AG04450 (cell line): ENCODE data around the gene TMEM196. TPM values are rescaled to one million over a fixed set of nuclear protein-coding genes. Genes with fewer than 3 reads are reported as not detected.

Experiments
- CTCF ChIA-PET: fragments of 300-600, 350-600 bp; formaldehyde crosslinking; extraction: SDS; loops from one replicate; lab custom pipeline; 2022; ENCODE audit warnings: antibody characterized with exemption, inconsistent platforms; lab: Charles Lee
- POLR2A ChIA-PET: fragments of 350-600 bp; formaldehyde crosslinking; extraction: SDS; loops from one replicate; lab custom pipeline; 2021; ENCODE audit warnings: antibody characterized with exemption, inconsistent platforms; lab: Yijun Ruan, JAX
- DNase-seq: peaks from one replicate; pipeline ENCODE4 v3.0.0-alpha.2; 2011; ENCODE audit warnings: low read depth, low spot score
- H3K27ac ChIP-seq: one replicate; pipeline ENCODE4 v1.5.1; 2012; ENCODE audit warnings: low read depth, low read length, control low read depth
- H3K27me3 ChIP-seq: one replicate; pipeline ENCODE4 v1.6.0; 2012; ENCODE audit warnings: low read length; ENCODE audit not compliant: control insufficient read depth, insufficient read depth
- H3K4me3 ChIP-seq: 2 replicates; pipeline ENCODE4 v1.5.1; 2011; ENCODE audit warnings: mild to moderate bottlenecking, low read depth, low read length, control low read depth
- H3K9me3 ChIP-seq: 2 replicates; pipeline ENCODE4 v1.5.1; 2012; ENCODE audit warnings: low read length; ENCODE audit not compliant: control insufficient read depth, insufficient read depth
- polyA plus RNA-seq: library from polyadenylated mRNA; depleted of rRNA; stranded (reverse); fragments of >200 nt; gene quantifications from 2 replicates; pipeline ENCODE4 v1.2.3, GENCODE V29; 2011
- TF ChIP-seq, protein P1 (sequence below): IDR thresholded peaks from 2 replicates; pipeline ENCODE4 v1.5.1; 2011; ENCODE audit warnings: low read depth, low read length, control low read depth, inconsistent platforms

The TMEM196 gene
- polyA plus RNA-seq, 1 experiment = not detected

- ChIA-PET CTCF (interaction anchor here (3.3 to 3.8 kb wide), 2 partner anchors 9 to 13 kb away, joined by 29 to 35 read pairs; partner anchors contain the start of gene POLR1F), POLR2A (no interaction called here)
- Histone ChIP-seq H3K27me3 (no peaks in the 10 kb centered on the region), H3K4me3 (no peak overlapping the region), H3K27ac (no peak overlapping the region), H3K9me3 (no peaks in the 10 kb centered on the region)
- DNase-seq = no peak
- TF ChIP-seq, protein P1, sequence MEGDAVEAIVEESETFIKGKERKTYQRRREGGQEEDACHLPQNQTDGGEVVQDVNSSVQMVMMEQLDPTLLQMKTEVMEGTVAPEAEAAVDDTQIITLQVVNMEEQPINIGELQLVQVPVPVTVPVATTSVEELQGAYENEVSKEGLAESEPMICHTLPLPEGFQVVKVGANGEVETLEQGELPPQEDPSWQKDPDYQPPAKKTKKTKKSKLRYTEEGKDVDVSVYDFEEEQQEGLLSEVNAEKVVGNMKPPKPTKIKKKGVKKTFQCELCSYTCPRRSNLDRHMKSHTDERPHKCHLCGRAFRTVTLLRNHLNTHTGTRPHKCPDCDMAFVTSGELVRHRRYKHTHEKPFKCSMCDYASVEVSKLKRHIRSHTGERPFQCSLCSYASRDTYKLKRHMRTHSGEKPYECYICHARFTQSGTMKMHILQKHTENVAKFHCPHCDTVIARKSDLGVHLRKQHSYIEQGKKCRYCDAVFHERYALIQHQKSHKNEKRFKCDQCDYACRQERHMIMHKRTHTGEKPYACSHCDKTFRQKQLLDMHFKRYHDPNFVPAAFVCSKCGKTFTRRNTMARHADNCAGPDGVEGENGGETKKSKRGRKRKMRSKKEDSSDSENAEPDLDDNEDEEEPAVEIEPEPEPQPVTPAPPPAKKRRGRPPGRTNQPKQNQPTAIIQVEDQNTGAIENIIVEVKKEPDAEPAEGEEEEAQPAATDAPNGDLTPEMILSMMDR = no peak
Observed at GRCh38 chr7:19701471-19701870, 71.9 kb downstream of the TMEM196 start.

DNA sequence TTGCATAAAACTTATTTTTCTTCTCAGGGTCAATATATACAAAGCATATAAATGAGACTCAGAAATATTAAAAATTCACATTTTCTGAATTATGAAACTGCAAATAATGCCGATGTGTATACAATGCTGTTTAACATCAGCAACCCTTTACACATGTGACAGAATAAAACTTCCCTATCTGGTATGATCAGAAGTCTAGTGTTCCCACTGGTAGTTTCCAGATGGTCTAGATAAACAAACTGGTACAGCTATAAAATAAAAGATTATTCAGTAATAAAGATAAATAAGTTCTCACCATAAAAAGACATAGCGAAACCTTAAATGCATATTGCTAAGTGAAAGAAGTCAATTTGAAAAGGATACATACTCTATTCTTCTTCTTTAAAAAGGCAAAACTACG lies 72.5 kb downstream of the TMEM196 start:
- ChIA-PET CTCF (interaction anchor here (0.6 to 3.8 kb wide), 3 partner anchors 9 to 275 kb away, joined by 4 to 35 read pairs (median 29); partner anchors contain the start of gene POLR1F), POLR2A (no interaction called here)
- no peak overlapping the region for H3K4me3 ChIP-seq
- no peaks in the 10 kb centered on the region for H3K27me3 ChIP-seq
- no peak for DNase-seq
- TF ChIP-seq, protein P1 = no peak
- H3K27ac ChIP-seq = no peak overlapping the region
- no peaks in the 10 kb centered on the region for H3K9me3 ChIP-seq

- no peaks in the 10 kb centered on the region for H3K9me3 ChIP-seq
- no peak overlapping the region for H3K27ac ChIP-seq
- TF ChIP-seq, protein P1 = no peak
- DNase-seq = no peak
- no peak overlapping the region for H3K4me3 ChIP-seq
- ChIA-PET CTCF (interaction anchor here (3.3 to 3.8 kb wide), 2 partner anchors 12 to 16 kb away, joined by 29 to 35 read pairs; partner anchors contain the start of gene POLR1F), POLR2A (no interaction called here)
- H3K27me3 ChIP-seq = no peaks in the 10 kb centered on the region
Observed at GRCh38 chr7:19698331-19698730, 75.1 kb downstream of the TMEM196 start.

DNA sequence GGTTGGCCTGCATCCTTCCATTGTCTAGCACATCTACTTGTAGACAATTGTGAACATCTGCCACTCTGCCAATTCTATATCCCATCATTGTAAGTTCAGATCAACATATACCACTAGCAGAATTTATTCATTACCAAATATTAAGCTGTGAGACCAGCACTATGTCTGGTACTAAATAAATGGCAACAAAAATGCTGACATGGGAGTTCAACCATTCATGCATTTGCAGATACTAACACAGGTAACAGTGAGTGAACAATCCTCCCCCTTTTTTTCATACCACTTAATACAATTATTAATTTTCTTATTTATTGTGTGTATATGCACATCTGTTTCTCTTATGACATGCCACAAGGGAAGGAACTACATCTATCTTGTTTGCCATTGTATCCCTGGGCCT lies 76.5 kb downstream of the TMEM196 start:
- DNase-seq = no peak
- TF ChIP-seq, protein P1 = no peak
- CTCF ChIA-PET = no interaction called here
- POLR2A ChIA-PET = interaction anchor here (0.8 kb wide), 1 partner anchor 12 kb away, joined by 3 read pairs; no protein-coding TSS in a partner anchor
- H3K9me3 ChIP-seq = peaks cover 7% of the 10 kb centered on the region; the same call in 1 of the 2 replicates
- no peaks in the 10 kb centered on the region for H3K27me3 ChIP-seq
- H3K27ac ChIP-seq = no peak overlapping the region
- H3K4me3 ChIP-seq = no peak overlapping the region

DNA sequence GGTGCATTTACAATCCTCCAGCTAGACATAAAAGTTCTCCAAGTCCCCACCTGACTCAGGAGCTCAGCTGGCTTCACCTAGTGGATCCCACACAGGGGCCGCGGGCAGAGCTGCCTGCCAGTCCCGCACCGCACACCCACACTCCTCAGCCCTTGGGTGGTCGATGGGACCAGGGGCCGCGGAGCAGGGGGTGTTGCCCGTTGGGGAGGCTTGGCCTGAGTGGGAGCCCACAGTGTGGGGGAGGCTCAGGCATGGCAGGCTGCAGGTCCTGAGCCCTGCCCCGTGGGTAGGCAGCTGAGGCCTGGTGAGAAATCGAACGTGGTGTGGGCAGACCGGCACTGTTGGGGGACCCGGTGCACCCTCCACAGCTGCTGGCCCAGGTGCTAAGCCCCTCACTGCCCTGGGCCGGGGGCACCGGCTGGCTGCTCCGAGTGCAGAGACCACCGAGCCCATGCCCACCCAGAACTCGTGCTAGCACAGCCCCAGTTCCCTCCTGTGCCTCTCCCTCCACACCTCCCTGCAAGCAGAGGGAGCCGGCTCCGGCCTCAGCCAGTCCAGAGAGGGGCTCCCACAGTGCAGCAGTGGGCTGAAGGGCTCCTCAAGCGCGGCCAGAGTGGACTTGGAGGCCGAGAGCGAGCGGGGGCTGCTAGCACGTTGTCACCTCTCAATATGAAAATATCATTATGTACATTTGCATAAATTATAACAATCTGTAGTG lies 81.1 kb downstream of the TMEM196 start:
- TF ChIP-seq, protein P1 = no peak
- Histone ChIP-seq H3K27me3 (no peaks in the 10 kb centered on the region), H3K4me3 (no peak overlapping the region), H3K27ac (no peak overlapping the region), H3K9me3 (peaks cover 8% of the 10 kb centered on the region; the same call in 1 of the 2 replicates)
- DNase-seq = no peak
- ChIA-PET CTCF (interaction anchor here (1.7 kb wide), 1 partner anchor 17 kb away, joined by 10 read pairs; the partner anchor contains the start of gene POLR1F), POLR2A (no interaction called here)
